B cell (primary cell): ENCODE measurements around the gene NAV2. TPM values are rescaled to one million over a fixed set of nuclear protein-coding genes. Genes with fewer than 3 reads are reported as not detected.

Experiments used
- ATAC-seq: fragments of 200-7000 bp; cut with Tn5 transposase; one replicate; pipeline ENCODE4 v1.10.0; 2021; ENCODE audit warnings: low read depth, mild to moderate bottlenecking, moderate number of reproducible peaks, moderate library complexity
- CTCF ChIA-PET: fragments of 350-600 bp; sonication (Branson Sonifier 250); formaldehyde crosslinking; loops from one replicate; lab custom pipeline; 2021; ENCODE audit warnings: antibody characterized with exemption, inconsistent platforms; lab: Charles Lee
- POLR2A ChIA-PET: fragments of 350-600 bp; sonication (Branson Sonifier 250); formaldehyde crosslinking; loops from one replicate; lab custom pipeline; 2021; ENCODE audit warnings: antibody characterized with exemption; lab: Charles Lee
- DNase-seq: peaks from one replicate; pipeline ENCODE4 v3.0.0; 2013
- H2AFZ ChIP-seq: 2 replicates; pipeline ENCODE4 v1.6.1; 2012; ENCODE audit warnings: mild to moderate bottlenecking, low read depth, low read length; ENCODE audit not compliant: insufficient read depth, poor library complexity, severe bottlenecking
- H3K27ac ChIP-seq, 2 donors: 1 replicate in 1 of 2; 2 replicates in 1 of 2; pipeline ENCODE4 v1.5.1; 2012 to 2013; ENCODE audit warnings: low read length in 2 of 2, mild to moderate bottlenecking in 2 of 2, moderate library complexity in 1 of 2
- H3K27me3 ChIP-seq, 4 experiments: fragments of 200-600 bp in 1 of 4; sonication (generic) in 1 of 4; replicated peaks in 1 of 4; 1 replicate in 2 of 4; 2 replicates in 2 of 4; pipeline versions ENCODE4 v1.6.1 to v1.7.0; 2013 to 2016; ENCODE audit warnings: low read length in 3 of 4, mild to moderate bottlenecking in 2 of 4, mixed read lengths in 1 of 4, moderate library complexity in 1 of 4; ENCODE audit not compliant: insufficient read depth in 4 of 4, control insufficient read depth in 3 of 4; ENCODE audit errors: control extremely low read depth in 1 of 4
- H3K36me3 ChIP-seq, 2 experiments: replicated peaks in 1 of 2; 1 replicate in 1 of 2; 2 replicates in 1 of 2; pipeline versions ENCODE4 v1.6.1 to v1.7.1; 2013; ENCODE audit warnings: low read length in 1 of 2; ENCODE audit not compliant: insufficient read depth in 2 of 2, control insufficient read depth in 1 of 2; ENCODE audit errors: control extremely low read depth in 1 of 2, extremely low read depth in 1 of 2
- H3K4me1 ChIP-seq, 2 donors: fragments of 200-600 bp in 1 of 2; sonication (generic) in 1 of 2; 1 replicate in 1 of 2; 2 replicates in 1 of 2; pipeline versions ENCODE4 v1.5.1 to v1.6.1; 2013 to 2017; ENCODE audit warnings: low read length in 2 of 2; ENCODE audit not compliant: control insufficient read depth in 2 of 2, insufficient read depth in 2 of 2
- H3K4me2 ChIP-seq: replicated peaks from 2 replicates; pipeline ENCODE3; 2012; ENCODE audit warnings: mild to moderate bottlenecking, low read depth, low read length; ENCODE audit not compliant: poor library complexity, severe bottlenecking
- H3K4me3 ChIP-seq, 5 experiments: fragments of 200-600 bp in 1 of 5; sonication (generic) in 1 of 5; 1 replicate in 3 of 5; 2 replicates in 2 of 5; pipeline versions ENCODE4 v1.5.1 to v1.7.0; 2011 to 2016; ENCODE audit warnings: low read length in 4 of 5, mild to moderate bottlenecking in 4 of 5, low read depth in 2 of 5, control low read depth in 1 of 5, moderate library complexity in 1 of 5; ENCODE audit not compliant: insufficient read depth in 1 of 5; ENCODE audit errors: control extremely low read depth in 1 of 5, extremely low read depth in 1 of 5
- H3K79me2 ChIP-seq: fragments of 200-600 bp; sonication (generic); one replicate; pipeline ENCODE4 v1.6.0; 2016; ENCODE audit warnings: low read length; ENCODE audit not compliant: control insufficient read depth, insufficient read depth
- H3K9ac ChIP-seq: fragments of 200-600 bp; sonication (generic); 2 replicates; pipeline ENCODE4 v1.6.1; 2017; ENCODE audit warnings: mild to moderate bottlenecking, low read length, moderate library complexity
- H3K9me3 ChIP-seq, 3 donors: one replicate each; pipeline versions ENCODE4 v1.6.1 to v1.7.1; 2013; ENCODE audit warnings: low read length in 2 of 3; ENCODE audit not compliant: control insufficient read depth in 2 of 3, insufficient read depth in 1 of 3; ENCODE audit errors: control extremely low read depth in 1 of 3
- H4K20me1 ChIP-seq: 2 replicates; pipeline ENCODE4 v1.6.0; 2012; ENCODE audit warnings: mild to moderate bottlenecking, low read length; ENCODE audit not compliant: insufficient read depth, control insufficient read depth, poor library complexity, severe bottlenecking
- H3K27ac Mint-ChIP-seq: one replicate; pipeline ENCODE4 v1.8.0; 2021; ENCODE audit warnings: mixed read lengths
- H3K27me3 Mint-ChIP-seq: one replicate; pipeline ENCODE4 v1.8.0; 2021; ENCODE audit warnings: mixed read lengths
- H3K4me1 Mint-ChIP-seq: one replicate; pipeline ENCODE4 v1.8.0; 2021; ENCODE audit warnings: mixed read lengths
- H3K4me3 Mint-ChIP-seq: one replicate; pipeline ENCODE4 v1.8.0; 2021; ENCODE audit warnings: mixed read lengths
- H3K9me3 Mint-ChIP-seq: one replicate; pipeline ENCODE4 v1.8.0; 2022; ENCODE audit warnings: mixed read lengths; ENCODE audit not compliant: insufficient read depth
- CTCF ChIP-seq: fragments of 200-600 bp; IDR thresholded peaks from one replicate; pipeline ENCODE4 v1.8.0; 2022; ENCODE audit warnings: antibody characterized with exemption, mild to moderate bottlenecking
- EZH2 ChIP-seq: IDR thresholded peaks from 2 replicates; pipeline ENCODE4 v1.6.1; 2012; ENCODE audit warnings: borderline replicate concordance, low read depth, mild to moderate bottlenecking, moderate library complexity, low read length; ENCODE audit not compliant: insufficient read depth, poor library complexity, severe bottlenecking
- WGBS: methylation state at CpG from one replicate; pipeline ENCODE4 v1.1.5; 2013; ENCODE audit warnings: missing lambda C conversion rate; ENCODE audit not compliant: insufficient coverage; 5-methylcytosine and 5-hydroxymethylcytosine counted together
- intact Hi-C: fragments of 100-400 bp; cut with micrococcal nuclease; formaldehyde crosslinking; loops from one replicate; pipeline ENCODE4 v1.10.0; 2022
- polyA plus RNA-seq: library from polyadenylated mRNA; depleted of rRNA; stranded (reverse); fragments of >200 nt; gene quantifications from 2 replicates; pipeline ENCODE4 v1.2.3, GENCODE V29; 2012
- total RNA-seq, 2 donors: library from RNA; stranded (reverse); fragments of 120-200 nt in 1 of 2; gene quantifications; 1 replicate in 1 of 2; 2 replicates in 1 of 2; pipeline versions ENCODE4 v1.2.3 to v1.2.4, GENCODE V29; 2013 to 2022

Gene NAV2
- total and polyA plus RNA-seq, 2 donors (not counting 1 experiment from before 2014, with no cell fraction given): 0.82 to 22.2 TPM

DNA sequence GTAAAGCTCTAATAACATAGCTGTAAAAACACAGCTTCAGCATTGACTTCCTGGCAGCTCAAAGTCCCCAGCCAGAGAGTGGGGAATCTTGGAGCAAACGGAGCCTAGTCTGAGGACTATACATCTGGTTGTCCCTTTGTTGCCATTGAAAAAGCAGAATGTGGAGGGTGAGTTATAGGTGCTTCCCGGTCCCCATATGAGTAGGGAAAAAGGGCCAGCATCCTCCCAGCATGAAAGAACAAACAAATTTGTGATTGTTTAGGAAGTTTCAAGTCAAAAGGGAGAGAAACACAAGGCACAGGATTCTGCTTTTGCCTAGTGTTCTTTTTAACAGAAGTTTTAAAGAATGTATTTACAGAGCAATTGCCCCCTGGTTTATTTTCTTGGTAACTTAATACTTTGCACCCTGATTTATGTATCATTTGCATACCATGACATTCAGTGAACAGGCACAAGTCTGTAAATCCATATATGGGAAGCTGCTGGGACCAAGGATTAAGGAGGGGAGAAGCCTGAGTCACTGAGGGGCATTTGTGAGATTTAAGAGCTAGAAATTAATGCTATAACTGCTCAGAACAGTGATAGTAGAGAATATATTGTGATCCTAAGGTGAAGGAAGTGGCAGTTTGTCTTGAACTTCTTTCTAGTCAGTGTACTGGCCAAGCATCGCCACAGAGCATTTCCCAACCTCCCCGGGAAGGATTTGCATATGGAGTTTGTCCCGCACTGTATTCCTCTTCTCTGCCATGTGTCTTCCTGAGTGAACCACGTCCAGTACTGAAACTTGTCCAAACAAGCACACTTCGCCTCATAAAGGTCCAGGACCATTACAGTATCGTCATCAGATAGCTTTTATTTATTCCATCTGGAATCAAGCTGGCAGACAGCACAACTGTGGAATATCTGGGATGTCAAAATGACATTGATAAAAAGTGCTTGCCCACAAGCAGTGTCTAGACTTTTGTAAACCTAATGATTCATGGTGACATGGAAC, 344.6 kb downstream of the NAV2 start:
- Histone ChIP-seq H3K27ac (no peak overlapping the region), H3K4me3 (no peak overlapping the region), H3K79me2 (no peaks in the 10 kb centered on the region), H3K27me3 (no peaks in the 10 kb centered on the region), H3K9ac (no peak overlapping the region), H3K9me3 (no peaks in the 10 kb centered on the region), H3K4me2 (no peak overlapping the region), H3K36me3 (no peaks in the 10 kb centered on the region), H4K20me1 (no peaks in the 10 kb centered on the region), H2AFZ (no peak overlapping the region), H3K4me1 (no peaks in the 10 kb centered on the region)
- Mint-ChIP-seq H3K4me3 (no peak overlapping the region), H3K27ac (no peak overlapping the region), H3K27me3 (no peaks in the 10 kb centered on the region), H3K9me3 (no peaks in the 10 kb centered on the region), H3K4me1 (no peaks in the 10 kb centered on the region)
- ChIA-PET POLR2A (no interaction called here), CTCF (no interaction called here)
- intact Hi-C loops: no loop called here
- ATAC-seq (no peak), DNase-seq (no peak)
- WGBS: 95% methylated on average over 6 of the region's 8 CpGs
- TF ChIP-seq CTCF (no peak), EZH2 (no peak)
